Measurements from ENCODE around the gene RPRD1A.

Gene RPRD1A

DNA sequence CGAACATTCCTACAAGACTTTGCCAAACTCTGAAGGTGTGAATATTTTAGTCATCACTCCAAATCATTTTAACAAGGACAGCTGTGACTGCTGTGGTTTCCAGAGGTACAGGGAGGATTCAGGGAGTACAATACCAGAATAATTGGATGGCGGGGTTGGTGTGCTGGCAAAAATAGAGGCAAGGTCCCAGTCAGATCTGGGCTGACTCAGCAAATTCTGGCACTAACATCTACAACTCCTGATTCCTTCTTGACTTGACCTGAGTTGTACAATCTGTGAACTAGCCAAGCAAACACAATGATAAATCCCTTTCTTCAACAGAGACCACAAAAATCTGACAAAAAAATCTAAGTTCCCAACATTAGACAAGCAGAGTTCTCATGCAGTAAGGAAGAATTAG, 54.5 kb downstream of the RPRD1A start:
- DNase-seq (ENCODE audit: low read depth), result peak; percentile 33
- TF ChIP-seq, protein P1, sequence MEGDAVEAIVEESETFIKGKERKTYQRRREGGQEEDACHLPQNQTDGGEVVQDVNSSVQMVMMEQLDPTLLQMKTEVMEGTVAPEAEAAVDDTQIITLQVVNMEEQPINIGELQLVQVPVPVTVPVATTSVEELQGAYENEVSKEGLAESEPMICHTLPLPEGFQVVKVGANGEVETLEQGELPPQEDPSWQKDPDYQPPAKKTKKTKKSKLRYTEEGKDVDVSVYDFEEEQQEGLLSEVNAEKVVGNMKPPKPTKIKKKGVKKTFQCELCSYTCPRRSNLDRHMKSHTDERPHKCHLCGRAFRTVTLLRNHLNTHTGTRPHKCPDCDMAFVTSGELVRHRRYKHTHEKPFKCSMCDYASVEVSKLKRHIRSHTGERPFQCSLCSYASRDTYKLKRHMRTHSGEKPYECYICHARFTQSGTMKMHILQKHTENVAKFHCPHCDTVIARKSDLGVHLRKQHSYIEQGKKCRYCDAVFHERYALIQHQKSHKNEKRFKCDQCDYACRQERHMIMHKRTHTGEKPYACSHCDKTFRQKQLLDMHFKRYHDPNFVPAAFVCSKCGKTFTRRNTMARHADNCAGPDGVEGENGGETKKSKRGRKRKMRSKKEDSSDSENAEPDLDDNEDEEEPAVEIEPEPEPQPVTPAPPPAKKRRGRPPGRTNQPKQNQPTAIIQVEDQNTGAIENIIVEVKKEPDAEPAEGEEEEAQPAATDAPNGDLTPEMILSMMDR (conservative IDR thresholded peaks at IDR 0.05; ENCODE audit: low read length), result no peak
- no peak overlapping the region for H3K4me3 ChIP-seq (ENCODE audit: low read length)

DNA sequence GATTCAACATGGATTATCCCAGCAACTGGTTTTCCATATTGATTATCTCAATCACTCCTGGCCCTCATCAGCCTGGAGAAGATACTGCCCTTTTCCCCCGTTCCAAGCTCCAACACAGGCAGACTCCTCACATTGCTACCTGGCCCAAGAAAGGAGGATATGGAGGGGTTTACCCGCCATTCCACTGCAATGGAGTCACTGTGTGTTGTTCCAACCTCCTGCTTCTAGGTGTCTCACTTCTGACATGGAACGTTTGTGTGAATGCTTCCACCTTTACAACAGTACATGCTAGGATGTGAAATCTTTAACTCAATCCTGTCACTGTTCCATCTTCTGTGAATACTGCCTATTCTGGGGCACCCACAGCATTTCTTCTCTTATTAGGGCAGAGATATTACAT, 58.1 kb downstream of the RPRD1A start:
- H3K4me3 ChIP-seq (ENCODE audit: low read length), result no peak overlapping the region
- TF ChIP-seq, protein P1 (conservative IDR thresholded peaks at IDR 0.05; ENCODE audit: low read length), result no peak
- DNase-seq (ENCODE audit: low read depth), result no peak

DNA sequence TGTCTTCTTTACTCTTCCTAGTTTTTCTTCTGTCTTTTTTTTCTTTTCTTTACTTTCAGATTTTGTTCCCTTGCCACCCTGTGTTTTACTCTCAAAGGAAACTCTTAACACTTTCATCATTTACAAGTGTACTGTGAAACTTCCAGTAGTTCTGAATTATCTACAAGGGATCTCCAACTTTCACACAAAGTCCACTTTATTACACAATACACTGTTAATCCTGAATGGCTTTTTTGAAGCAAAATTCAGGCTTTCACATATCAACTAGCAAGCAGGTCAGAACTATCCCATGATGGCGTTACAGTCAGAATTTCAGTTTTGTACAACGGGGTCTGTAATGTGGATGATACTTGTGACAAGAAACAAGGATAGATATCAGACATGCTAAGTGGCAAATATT, 60.4 kb downstream of the RPRD1A start:
- DNase-seq (ENCODE audit: low read depth), result no peak
- H3K4me3 ChIP-seq (ENCODE audit: low read length), result no peak overlapping the region
- TF ChIP-seq, protein P1 (conservative IDR thresholded peaks at IDR 0.05; ENCODE audit: low read length), result no peak

DNA sequence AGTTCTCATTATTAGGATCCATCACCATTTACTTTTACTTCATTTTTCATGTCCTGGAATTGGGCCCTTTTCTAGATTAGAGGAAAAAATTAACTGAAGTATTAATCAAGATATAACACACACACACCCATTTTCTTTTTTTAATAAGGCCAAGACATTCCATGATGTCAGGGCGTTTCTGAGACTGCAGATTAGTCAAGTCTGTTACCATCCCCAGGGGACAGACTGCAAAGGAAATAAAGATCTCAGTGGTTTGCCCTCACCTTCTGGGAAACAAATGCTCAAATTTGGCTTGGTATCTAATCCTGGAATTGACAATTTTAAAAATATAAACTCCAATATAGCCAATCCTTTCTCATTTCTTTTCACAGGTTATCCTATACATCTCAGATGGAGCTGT, 67.4 kb downstream of the RPRD1A start:
- DNase-seq (ENCODE audit: low read depth), result peak; percentile 27
- TF ChIP-seq, protein P1 (conservative IDR thresholded peaks at IDR 0.05; ENCODE audit: low read length), result no peak

DNA sequence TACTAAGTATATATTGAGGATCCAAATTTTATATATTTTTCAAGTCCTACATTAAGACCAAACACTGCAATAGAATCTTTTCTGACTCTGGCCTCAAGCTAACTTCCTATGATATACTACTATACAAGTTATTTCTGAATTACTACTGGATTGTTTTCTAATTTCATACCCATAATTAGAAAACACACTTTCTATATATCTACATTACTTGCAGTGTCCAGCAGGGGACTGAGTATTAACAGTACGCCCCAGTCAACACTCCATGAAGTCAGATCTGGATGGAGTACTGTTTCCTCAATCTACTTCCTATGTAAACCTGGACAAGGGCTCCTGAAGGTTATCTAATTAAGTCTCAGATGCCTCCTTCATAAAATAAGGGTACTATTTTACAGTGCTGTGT, 68.4 kb downstream of the RPRD1A start:
- TF ChIP-seq, protein P1 (conservative IDR thresholded peaks at IDR 0.05; ENCODE audit: low read length), result peak; percentile 30; the same call in 1 of the 2 replicates
- DNase-seq (ENCODE audit: low read depth), result no peak
- no peak overlapping the region for H3K4me3 ChIP-seq (ENCODE audit: low read length)

More for the DNA sequence above, 67.4 kb downstream of the RPRD1A start:
- no peak overlapping the region for H3K4me3 ChIP-seq (ENCODE audit: low read length)

DNA sequence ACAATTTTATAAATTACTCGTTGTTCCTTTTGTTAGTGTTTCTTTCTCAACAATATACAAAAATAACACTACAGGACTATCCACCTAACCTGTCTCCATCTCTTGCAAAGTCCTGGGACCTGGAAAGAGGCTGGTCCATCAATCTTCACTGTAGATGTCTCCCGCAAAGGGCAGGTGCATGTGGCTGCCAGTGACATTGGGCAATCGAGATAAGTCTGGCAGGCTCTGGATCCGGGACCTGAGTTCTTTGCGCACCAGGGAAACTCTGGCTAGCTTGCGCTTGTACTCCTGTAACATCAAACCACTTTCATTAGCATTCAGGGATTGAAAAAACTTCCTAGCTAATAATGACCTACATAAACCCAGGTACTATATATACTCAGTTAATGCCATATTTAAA, 74.3 kb downstream of the RPRD1A start:
- DNase-seq (ENCODE audit: low read depth), result no peak
- no peak overlapping the region for H3K4me3 ChIP-seq (ENCODE audit: low read length)
- TF ChIP-seq, protein P1 (conservative IDR thresholded peaks at IDR 0.05; ENCODE audit: low read length), result no peak

DNA sequence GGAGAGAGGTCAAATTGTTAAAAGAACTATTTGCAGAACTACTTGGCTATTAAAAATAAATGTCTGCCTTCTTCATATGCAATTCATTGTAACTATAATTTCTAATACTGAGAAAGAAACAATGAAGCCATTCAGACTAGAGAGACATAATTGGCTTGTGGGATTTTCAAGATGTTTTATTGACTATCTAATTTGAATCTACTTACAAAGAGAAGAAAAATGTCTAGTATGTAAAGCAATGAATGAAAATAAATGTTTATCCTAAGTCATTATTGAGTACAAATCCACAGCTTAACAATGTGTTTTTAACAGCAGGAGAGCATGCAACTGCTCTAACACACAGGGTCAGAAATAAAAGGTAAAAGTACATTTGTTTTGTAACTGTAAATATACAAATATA, 75.7 kb downstream of the RPRD1A start:
- no peak overlapping the region for H3K4me3 ChIP-seq (ENCODE audit: low read length)
- TF ChIP-seq, protein P1 (conservative IDR thresholded peaks at IDR 0.05; ENCODE audit: low read length), result no peak
- DNase-seq (ENCODE audit: low read depth), result peak; percentile 22
